ENCODE results near the gene TMEM94. TPM values are rescaled to one million over a fixed set of nuclear protein-coding genes. Genes with fewer than 3 reads are reported as not detected.

TMEM94 gene
- total RNA-seq, 1 donor from 2014 or later, result 86.4 TPM

DNA sequence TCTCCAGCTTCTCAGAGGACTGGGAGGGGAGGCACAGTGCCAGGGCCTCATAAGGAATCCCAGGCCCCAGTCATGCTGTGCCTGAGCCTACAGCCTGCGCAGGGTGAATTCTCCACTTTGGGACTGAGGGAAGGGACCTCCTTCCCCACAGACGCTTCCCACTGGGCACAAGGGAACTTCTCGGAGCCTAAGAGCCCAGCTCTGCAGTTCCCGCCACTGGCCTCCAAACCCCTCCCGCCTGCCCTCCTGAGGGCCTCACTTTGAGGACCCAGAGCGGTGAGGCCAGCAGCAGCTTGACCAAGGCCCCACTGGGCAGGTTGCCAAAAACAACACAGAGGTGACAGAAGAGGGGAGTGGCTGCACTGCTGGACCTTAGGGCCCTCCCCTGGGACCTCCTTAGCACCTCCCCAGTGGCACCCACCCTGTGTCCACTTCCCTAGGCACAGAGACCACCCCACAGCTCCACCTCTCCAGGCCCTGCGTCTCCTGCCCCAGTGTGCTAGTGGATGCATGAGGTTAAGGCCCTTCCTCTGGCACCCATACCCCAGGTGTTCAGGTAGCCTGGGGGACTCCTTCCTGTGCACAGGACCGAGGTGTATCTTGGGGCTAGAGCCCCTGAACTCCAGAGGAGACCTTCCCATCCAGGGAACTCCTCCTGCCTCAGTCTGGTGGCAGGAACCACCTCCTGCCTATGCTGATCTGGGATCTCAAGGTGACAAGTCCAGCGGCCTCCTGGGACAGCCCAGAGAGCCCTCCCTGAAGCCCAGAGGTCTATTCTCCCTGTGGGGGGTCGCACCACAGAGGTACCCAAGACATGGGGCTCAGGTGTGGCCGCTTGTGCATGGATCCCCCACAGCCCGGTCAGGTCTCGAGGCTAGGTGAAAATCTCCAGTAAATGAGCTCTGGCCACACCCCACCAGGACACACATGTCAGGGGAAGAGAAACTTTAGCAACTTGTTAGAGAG lies 55.5 kb downstream of the TMEM94 start:
- no peaks in the 10 kb centered on the region for H3K27me3 ChIP-seq (ENCODE audit: control insufficient read depth, insufficient read depth, low read length)
- H3K4me3 ChIP-seq (ENCODE audit: low read depth, low read length), result no peak overlapping the region
- TF ChIP-seq, protein P1, sequence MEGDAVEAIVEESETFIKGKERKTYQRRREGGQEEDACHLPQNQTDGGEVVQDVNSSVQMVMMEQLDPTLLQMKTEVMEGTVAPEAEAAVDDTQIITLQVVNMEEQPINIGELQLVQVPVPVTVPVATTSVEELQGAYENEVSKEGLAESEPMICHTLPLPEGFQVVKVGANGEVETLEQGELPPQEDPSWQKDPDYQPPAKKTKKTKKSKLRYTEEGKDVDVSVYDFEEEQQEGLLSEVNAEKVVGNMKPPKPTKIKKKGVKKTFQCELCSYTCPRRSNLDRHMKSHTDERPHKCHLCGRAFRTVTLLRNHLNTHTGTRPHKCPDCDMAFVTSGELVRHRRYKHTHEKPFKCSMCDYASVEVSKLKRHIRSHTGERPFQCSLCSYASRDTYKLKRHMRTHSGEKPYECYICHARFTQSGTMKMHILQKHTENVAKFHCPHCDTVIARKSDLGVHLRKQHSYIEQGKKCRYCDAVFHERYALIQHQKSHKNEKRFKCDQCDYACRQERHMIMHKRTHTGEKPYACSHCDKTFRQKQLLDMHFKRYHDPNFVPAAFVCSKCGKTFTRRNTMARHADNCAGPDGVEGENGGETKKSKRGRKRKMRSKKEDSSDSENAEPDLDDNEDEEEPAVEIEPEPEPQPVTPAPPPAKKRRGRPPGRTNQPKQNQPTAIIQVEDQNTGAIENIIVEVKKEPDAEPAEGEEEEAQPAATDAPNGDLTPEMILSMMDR (IDR thresholded peaks at IDR 0.05; ENCODE audit: insufficient read depth, low read length, poor library complexity, severe bottlenecking), result no peak
- no peak for DNase-seq (ENCODE audit: low read depth)
- H3K36me3 ChIP-seq (ENCODE audit: control insufficient read depth, insufficient read depth, low read length), result peaks cover 2% of the 10 kb centered on the region

DNA sequence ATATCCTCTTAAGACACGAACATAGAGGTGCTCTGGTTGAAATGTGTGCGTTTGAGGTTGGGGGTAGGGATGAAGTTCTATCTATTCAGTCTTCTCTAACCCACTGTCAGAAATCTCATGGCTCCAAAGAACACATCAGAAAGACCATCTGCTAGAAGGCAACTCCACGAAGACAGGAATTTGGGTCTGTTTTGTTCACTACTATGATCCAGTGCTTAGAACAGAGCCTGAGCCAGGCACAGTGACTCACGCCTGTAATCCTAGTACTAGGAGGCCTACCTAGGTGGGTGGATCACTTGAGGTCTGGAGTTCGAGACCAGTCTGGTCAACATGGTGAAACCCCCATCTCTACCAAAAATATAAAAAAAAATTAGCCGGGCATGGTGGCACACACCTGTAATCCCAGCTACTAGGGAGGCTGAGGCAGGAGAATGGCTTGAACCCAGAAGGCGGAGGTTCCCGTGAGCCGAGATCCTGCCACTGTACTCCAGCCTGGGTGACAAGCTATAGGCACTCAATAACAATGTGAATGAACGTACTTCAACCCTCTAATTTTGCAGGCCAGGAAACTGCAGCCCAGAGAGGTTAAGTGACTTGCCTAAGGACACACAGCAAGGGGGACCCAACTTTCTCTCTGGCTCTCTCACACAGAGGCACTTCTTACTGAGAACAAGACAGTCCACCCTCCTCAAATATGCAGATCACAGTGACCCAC lies 56.6 kb downstream of the TMEM94 start:
- TF ChIP-seq, protein P1 (IDR thresholded peaks at IDR 0.05; ENCODE audit: insufficient read depth, low read length, poor library complexity, severe bottlenecking), result no peak
- H3K4me3 ChIP-seq (ENCODE audit: low read depth, low read length), result no peak overlapping the region
- peaks cover 2% of the 10 kb centered on the region for H3K36me3 ChIP-seq (ENCODE audit: control insufficient read depth, insufficient read depth, low read length)
- DNase-seq (ENCODE audit: low read depth), result no peak
- H3K27me3 ChIP-seq (ENCODE audit: control insufficient read depth, insufficient read depth, low read length), result no peaks in the 10 kb centered on the region

DNA sequence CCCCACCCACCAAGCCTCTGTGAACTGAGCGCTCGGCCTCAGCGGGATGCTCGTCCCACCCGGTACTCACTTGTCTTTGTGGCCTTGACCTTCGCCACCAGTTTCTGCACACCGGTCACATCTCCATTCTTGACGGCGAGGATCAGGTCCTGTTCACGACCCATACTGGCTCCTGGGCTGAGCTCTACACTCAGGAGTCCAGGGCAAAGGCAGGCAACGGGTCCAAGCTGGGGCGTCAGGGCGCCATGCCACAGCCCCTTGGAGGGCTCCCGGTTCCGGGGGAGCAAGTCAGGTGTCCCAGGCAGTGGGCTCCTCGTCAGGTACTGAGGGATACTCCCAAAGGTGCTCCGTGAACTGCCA lies 57.2 kb downstream of the TMEM94 start:
- H3K27me3 ChIP-seq (ENCODE audit: control insufficient read depth, insufficient read depth, low read length), result no peaks in the 10 kb centered on the region
- DNase-seq (ENCODE audit: low read depth), result no peak
- no peak overlapping the region for H3K4me3 ChIP-seq (ENCODE audit: low read depth, low read length)
- TF ChIP-seq, protein P1 (IDR thresholded peaks at IDR 0.05; ENCODE audit: insufficient read depth, low read length, poor library complexity, severe bottlenecking), result no peak
- peaks cover 3% of the 10 kb centered on the region for H3K36me3 ChIP-seq (ENCODE audit: control insufficient read depth, insufficient read depth, low read length)

DNA sequence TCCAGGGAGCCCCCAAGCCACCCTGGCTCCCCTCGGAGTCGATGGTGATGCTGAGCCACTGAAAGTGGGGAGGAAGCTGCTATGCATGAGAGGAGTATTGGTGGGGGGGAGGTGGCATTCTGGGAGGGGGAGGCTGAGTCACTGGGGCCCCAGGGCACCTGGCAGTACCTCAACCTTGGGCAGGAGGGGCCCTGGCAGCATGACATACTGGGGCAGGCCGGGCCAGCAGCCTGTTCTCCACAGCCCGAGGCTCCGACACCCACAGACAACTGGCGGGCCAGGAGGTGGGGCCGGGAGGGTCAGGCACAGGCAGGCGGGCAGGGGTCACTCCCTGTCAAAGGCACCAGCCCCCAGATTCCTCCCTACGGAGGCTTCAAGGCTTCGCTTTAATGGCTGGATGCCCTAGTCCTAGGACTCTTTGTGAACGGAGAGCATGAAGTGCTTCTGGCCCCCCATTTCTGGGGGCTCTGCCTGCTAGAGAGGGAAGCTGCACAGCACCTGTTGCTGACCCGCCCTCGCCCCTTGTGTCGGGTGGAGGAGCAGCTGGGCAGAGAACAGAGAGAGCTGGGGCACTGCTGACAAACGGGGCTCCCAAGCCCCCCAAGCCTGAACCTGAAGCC lies 58.0 kb downstream of the TMEM94 start:
- TF ChIP-seq, protein P1 (IDR thresholded peaks at IDR 0.05; ENCODE audit: insufficient read depth, low read length, poor library complexity, severe bottlenecking), result no peak
- H3K36me3 ChIP-seq (ENCODE audit: control insufficient read depth, insufficient read depth, low read length), result peaks cover 3% of the 10 kb centered on the region
- peak overlapping the region; percentile 89 for H3K4me3 ChIP-seq (ENCODE audit: low read depth, low read length)
- H3K27me3 ChIP-seq (ENCODE audit: control insufficient read depth, insufficient read depth, low read length), result no peaks in the 10 kb centered on the region
- peak; percentile 26 for DNase-seq (ENCODE audit: low read depth)

DNA sequence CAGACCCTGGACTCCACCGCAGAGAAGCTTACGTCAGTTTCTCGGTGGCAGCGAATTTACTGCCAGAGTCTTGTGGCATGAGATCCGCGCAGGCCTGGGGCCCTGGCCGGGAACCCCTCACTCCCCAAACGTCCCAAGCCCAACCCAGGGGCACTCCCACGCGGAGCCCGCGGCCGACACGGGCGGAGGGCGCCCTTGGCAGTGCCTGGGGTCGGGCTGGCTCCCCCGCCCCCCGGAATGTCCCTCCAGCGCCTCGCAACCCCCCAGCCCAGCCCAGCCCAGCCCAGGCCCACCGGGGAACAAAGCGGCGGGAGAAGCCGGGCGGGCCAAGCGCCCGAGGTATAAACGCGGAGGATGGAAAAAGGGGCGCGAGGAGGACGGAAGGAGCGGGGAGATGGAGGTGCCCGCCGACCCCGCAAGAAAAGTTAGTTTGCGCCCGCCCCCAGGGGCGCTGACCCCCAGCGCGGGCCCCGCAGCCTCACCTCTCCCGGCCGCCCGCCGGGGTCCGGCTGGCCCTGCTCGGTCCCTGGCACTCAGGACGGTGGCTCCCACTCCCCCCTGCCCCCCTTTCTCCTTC lies 58.6 kb downstream of the TMEM94 start:
- no peak for DNase-seq (ENCODE audit: low read depth)

More for the DNA sequence above, 58.6 kb downstream of the TMEM94 start:
- peak overlapping the region; percentile 89 for H3K4me3 ChIP-seq (ENCODE audit: low read depth, low read length)
- no peaks in the 10 kb centered on the region for H3K27me3 ChIP-seq (ENCODE audit: control insufficient read depth, insufficient read depth, low read length)
- TF ChIP-seq, protein P1 (IDR thresholded peaks at IDR 0.05; ENCODE audit: insufficient read depth, low read length, poor library complexity, severe bottlenecking), result no peak
- H3K36me3 ChIP-seq (ENCODE audit: control insufficient read depth, insufficient read depth, low read length), result peaks cover 3% of the 10 kb centered on the region

All from kidney epithelial cell (primary cell).